Spleen (tissue), 7 donors: ENCODE results near the gene DAO.

Source experiments
- CTCF ChIP-seq, 11 experiments: fragments of 200-600 bp in 7 of 11; fragments of 450-650 bp in 4 of 11; sonication (generic) in 4 of 11; IDR thresholded peaks in 8 of 11; conservative IDR thresholded peaks in 3 of 11; 1 replicate in 7 of 11; 2 replicates in 4 of 11; pipeline versions ENCODE4 v1.4.0 to v1.8.0; 2016 to 2021; ENCODE audit warnings: antibody characterized with exemption in 11 of 11, inconsistent platforms in 4 of 11, mild to moderate bottlenecking in 1 of 11
- POLR2A ChIP-seq, 3 donors: fragments of 450-650 bp; IDR thresholded peaks; one replicate each; pipeline ENCODE4 v1.5.1; 2017; ENCODE audit warnings: antibody characterized with exemption in 3 of 3, mild to moderate bottlenecking in 1 of 3
- donor health status: DM: no; HTN: no; CAD: no; lungs with moderate emphysema.
- donor health status: DM: no; HTN: no; CAD: no.
- donor health status: DM: no; HTN: no; CAD: no.

- TF ChIP-seq CTCF (IDR thresholded peaks at IDR 0.05 in 8 of 11, conservative IDR thresholded peaks at IDR 0.05 in 3 of 11): no peak
- TF ChIP-seq POLR2A (IDR thresholded peaks at IDR 0.05): no peak
Measured at GRCh38 chr12:108845696-108846095, 34.2 kb upstream of the DAO start.
